Vagina (tissue), 2 donors: ENCODE data around the gene ITSN1. TPM values are rescaled to one million over a fixed set of nuclear protein-coding genes. Genes with fewer than 3 reads are reported as not detected.

ENCODE experiments used
- DNase-seq, 2 donors: peaks; one replicate each; pipeline ENCODE4 v3.0.0-alpha.2; 2017; ENCODE audit errors: extremely low spot score in 2 of 2
- H3K27ac ChIP-seq: fragments of 200-600 bp; sonication (generic); one replicate; pipeline ENCODE4 v1.5.1; 2019
- H3K27me3 ChIP-seq: fragments of 200-600 bp; sonication (generic); one replicate; pipeline ENCODE4 v1.5.1; 2019
- H3K36me3 ChIP-seq, 2 donors: fragments of 200-600 bp; sonication (generic); one replicate each; pipeline ENCODE4 v1.5.1; 2017 to 2019
- H3K4me1 ChIP-seq: fragments of 200-600 bp; sonication (generic); one replicate; pipeline ENCODE4 v1.5.1; 2019
- H3K4me3 ChIP-seq, 2 donors: fragments of 200-600 bp; sonication (generic); 1 replicate in 1 of 2; 2 replicates in 1 of 2; pipeline ENCODE4 v1.5.1; 2016 to 2019
- H3K9me3 ChIP-seq: fragments of 200-600 bp; sonication (generic); one replicate; pipeline ENCODE4 v1.5.1; 2019
- CTCF ChIP-seq, 3 experiments: fragments of 450-650 bp in 2 of 3; fragments of 200-600 bp in 1 of 3; sonication (generic) in 1 of 3; IDR thresholded peaks; one replicate each; pipeline ENCODE4 v1.5.1; 2017 to 2019; ENCODE audit warnings: antibody characterized with exemption in 3 of 3, mild to moderate bottlenecking in 2 of 3, moderate library complexity in 2 of 3
- POLR2A ChIP-seq, 2 donors: fragments of 450-650 bp; IDR thresholded peaks; one replicate each; pipeline ENCODE4 v1.6.1; 2017; ENCODE audit warnings: antibody characterized with exemption in 2 of 2, mild to moderate bottlenecking in 2 of 2, moderate library complexity in 2 of 2
- POLR2AphosphoS5 ChIP-seq, 2 donors: sonication (generic); formaldehyde crosslinking; IDR thresholded peaks; one replicate each; pipeline ENCODE4 v1.9.0; 2017; ENCODE audit warnings: antibody characterized with exemption in 2 of 2, mild to moderate bottlenecking in 2 of 2, low read depth in 1 of 2; ENCODE audit not compliant: insufficient read depth in 1 of 2
- intact Hi-C: fragments of 100-400 bp; cut with DNase I; formaldehyde crosslinking; loops from one replicate; pipeline ENCODE4 v1.15.1; 2023
- total RNA-seq: library from RNA; depleted of rRNA; stranded (reverse); fragments of >200 nt; gene quantifications from one replicate; pipeline ENCODE4 v1.2.3, GENCODE V29; 2016

Gene ITSN1
- total RNA-seq, 1 donor from 2014 or later, result 46.9 TPM

- H3K27me3 ChIP-seq, result no peaks in the 10 kb centered on the region
- H3K27ac ChIP-seq, result no peak overlapping the region
- H3K4me3 ChIP-seq, result no peak overlapping the region
- TF ChIP-seq POLR2A (IDR thresholded peaks at IDR 0.05), result no peak
- no peak for TF ChIP-seq CTCF (IDR thresholded peaks at IDR 0.05)
- TF ChIP-seq POLR2AphosphoS5 (IDR thresholded peaks at IDR 0.05; ENCODE audit: insufficient read depth in 1 of 2, low read depth in 1 of 2), result no peak
- H3K9me3 ChIP-seq, result no peaks in the 10 kb centered on the region
- no peaks in the 10 kb centered on the region for H3K36me3 ChIP-seq
- intact Hi-C loops, result no loop called here
- no peak for DNase-seq
- no peaks in the 10 kb centered on the region for H3K4me1 ChIP-seq
These were observed 87.3 kb downstream of the ITSN1 start for GRCh38 chr21:33729641-33730040.

GRCh38 chr21:33731447-33731846 lies 89.1 kb downstream of the ITSN1 start:
- DNase-seq, result no peak
- intact Hi-C loops, result no loop called here
- Histone ChIP-seq H3K36me3 (peaks cover 0 to 5% of the 10 kb centered on the region in 2 donors), H3K27me3 (no peaks in the 10 kb centered on the region), H3K4me3 (no peak overlapping the region), H3K9me3 (no peaks in the 10 kb centered on the region), H3K27ac (no peak overlapping the region), H3K4me1 (no peaks in the 10 kb centered on the region)
- TF ChIP-seq POLR2AphosphoS5 (IDR thresholded peaks at IDR 0.05; ENCODE audit: insufficient read depth in 1 of 2, low read depth in 1 of 2), result no peak
- TF ChIP-seq POLR2A (IDR thresholded peaks at IDR 0.05), result no peak
- TF ChIP-seq CTCF (IDR thresholded peaks at IDR 0.05), result no peak

GRCh38 chr21:33732038-33732437 lies 89.7 kb downstream of the ITSN1 start:
- TF ChIP-seq CTCF (IDR thresholded peaks at IDR 0.05) (no peak), POLR2AphosphoS5 (IDR thresholded peaks at IDR 0.05; ENCODE audit: insufficient read depth in 1 of 2, low read depth in 1 of 2) (no peak), POLR2A (IDR thresholded peaks at IDR 0.05) (no peak)
- Histone ChIP-seq H3K9me3 (no peaks in the 10 kb centered on the region), H3K4me3 (no peak overlapping the region), H3K27ac (no peak overlapping the region), H3K27me3 (no peaks in the 10 kb centered on the region), H3K36me3 (peaks cover 0 to 5% of the 10 kb centered on the region in 2 donors), H3K4me1 (no peaks in the 10 kb centered on the region)
- intact Hi-C loops, result no loop called here
- DNase-seq, result no peak

- H3K9me3 ChIP-seq, result no peaks in the 10 kb centered on the region
- DNase-seq, result no peak
- no peaks in the 10 kb centered on the region for H3K27me3 ChIP-seq
- H3K4me3 ChIP-seq, result no peak overlapping the region
- peaks cover 0 to 5% of the 10 kb centered on the region in 2 donors for H3K36me3 ChIP-seq
- no peak overlapping the region for H3K27ac ChIP-seq
- no peak for TF ChIP-seq POLR2A (IDR thresholded peaks at IDR 0.05)
- no peak for TF ChIP-seq POLR2AphosphoS5 (IDR thresholded peaks at IDR 0.05; ENCODE audit: insufficient read depth in 1 of 2, low read depth in 1 of 2)
- TF ChIP-seq CTCF (IDR thresholded peaks at IDR 0.05), result no peak
- intact Hi-C loops, result no loop called here
- no peaks in the 10 kb centered on the region for H3K4me1 ChIP-seq
These were observed 91.3 kb downstream of the ITSN1 start for GRCh38 chr21:33733601-33734000.

GRCh38 chr21:33734291-33734690 lies 92.0 kb downstream of the ITSN1 start:
- no peak overlapping the region for H3K27ac ChIP-seq
- H3K4me1 ChIP-seq, result no peaks in the 10 kb centered on the region
- TF ChIP-seq POLR2AphosphoS5 (IDR thresholded peaks at IDR 0.05; ENCODE audit: insufficient read depth in 1 of 2, low read depth in 1 of 2) (no peak), POLR2A (IDR thresholded peaks at IDR 0.05) (no peak), CTCF (IDR thresholded peaks at IDR 0.05) (no peak)
- H3K36me3 ChIP-seq, result peaks cover 0 to 5% of the 10 kb centered on the region in 2 donors
- no peak for DNase-seq
- intact Hi-C loops, result no loop called here
- H3K27me3 ChIP-seq, result no peaks in the 10 kb centered on the region
- H3K4me3 ChIP-seq, result no peak overlapping the region
- no peaks in the 10 kb centered on the region for H3K9me3 ChIP-seq
